ENCODE measurements around the gene CAMK2B. TPM values are rescaled to one million over a fixed set of nuclear protein-coding genes. Genes with fewer than 3 reads are reported as not detected.

The CAMK2B gene
- total and polyA plus RNA-seq, 8 donors: 0.17 to 1.1 (median 0.53) TPM

- no peaks in the 10 kb centered on the region for H3K9me3 ChIP-seq
- no peak for TF ChIP-seq CTCF (IDR thresholded peaks at IDR 0.05)
- H3K27ac ChIP-seq: no peak overlapping the region
- H3K27me3 ChIP-seq: peaks cover 0 to 34% of the 10 kb centered on the region in 2 donors
- ATAC-seq (no peak), DNase-seq (no peak)
- no peak overlapping the region for H3K4me3 ChIP-seq
- H3K4me1 ChIP-seq: no peaks in the 10 kb centered on the region
- intact Hi-C loops (cut with DNase I): no loop called here
- H3K36me3 ChIP-seq: no peaks in the 10 kb centered on the region
Observed at GRCh38 chr7:44238116-44238695, 87.2 kb downstream of the CAMK2B start.

- Histone ChIP-seq H3K27ac (no peak overlapping the region), H3K27me3 (peaks cover 0 to 40% of the 10 kb centered on the region in 2 donors), H3K4me1 (no peaks in the 10 kb centered on the region), H3K36me3 (no peaks in the 10 kb centered on the region), H3K4me3 (no peak overlapping the region), H3K9me3 (no peaks in the 10 kb centered on the region)
- ATAC-seq (no peak), DNase-seq (no peak)
- TF ChIP-seq CTCF (IDR thresholded peaks at IDR 0.05): no peak
- intact Hi-C loops (cut with DNase I): no loop called here
Observed at GRCh38 chr7:44237696-44238095, 87.7 kb downstream of the CAMK2B start.

GRCh38 chr7:44236333-44236728 is 89.1 kb downstream of the CAMK2B start:
- TF ChIP-seq CTCF (IDR thresholded peaks at IDR 0.05): no peak
- DNase-seq (no peak), ATAC-seq (no peak)
- H3K9me3 ChIP-seq: no peaks in the 10 kb centered on the region
- H3K4me3 ChIP-seq: no peak overlapping the region
- intact Hi-C loops (cut with DNase I): no loop called here
- no peak overlapping the region for H3K27ac ChIP-seq
- H3K27me3 ChIP-seq: peaks cover 0 to 35% of the 10 kb centered on the region in 2 donors
- H3K36me3 ChIP-seq: no peaks in the 10 kb centered on the region
- H3K4me1 ChIP-seq: no peaks in the 10 kb centered on the region

GRCh38 chr7:44235582-44236332 is 89.6 kb downstream of the CAMK2B start:
- DNase-seq (no peak), ATAC-seq (no peak)
- no peak for TF ChIP-seq CTCF (IDR thresholded peaks at IDR 0.05)
- Histone ChIP-seq H3K4me1 (no peaks in the 10 kb centered on the region), H3K36me3 (no peaks in the 10 kb centered on the region), H3K27me3 (peaks cover 0 to 34% of the 10 kb centered on the region in 2 donors), H3K27ac (no peak overlapping the region), H3K9me3 (no peaks in the 10 kb centered on the region), H3K4me3 (no peak overlapping the region)
- intact Hi-C loops (cut with DNase I): no loop called here

GRCh38 chr7:44235066-44235465 is 90.3 kb downstream of the CAMK2B start:
- H3K27me3 ChIP-seq: peaks cover 0 to 34% of the 10 kb centered on the region in 2 donors
- no peak for ATAC-seq
- no peak for TF ChIP-seq CTCF (IDR thresholded peaks at IDR 0.05)
- DNase-seq: no peak
- H3K4me1 ChIP-seq: no peaks in the 10 kb centered on the region
- no peak overlapping the region for H3K27ac ChIP-seq
- intact Hi-C loops (cut with DNase I): no loop called here
- H3K36me3 ChIP-seq: no peaks in the 10 kb centered on the region
- H3K4me3 ChIP-seq: no peak overlapping the region
- no peaks in the 10 kb centered on the region for H3K9me3 ChIP-seq

Measured in left lung (tissue), 10 donors.